ENCODE results near the gene MSI1.

GRCh38 chr12:120346681-120347080, 22.3 kb downstream of the MSI1 start:
- TF ChIP-seq NCOR1 (IDR thresholded peaks at IDR 0.05; ENCODE audit: borderline replicate concordance, low read length) (no peak), SOX5 (CRISPR knock-in tag; IDR thresholded peaks at IDR 0.05; ENCODE audit: borderline replicate concordance) (no peak), ATF6 (CRISPR knock-in tag; conservative IDR thresholded peaks at IDR 0.05) (no peak), TCF12 (IDR thresholded peaks at IDR 0.05) (no peak), TCF12 (CRISPR knock-in tag; IDR thresholded peaks at IDR 0.05) (no peak), KDM1A (CRISPR knock-in tag; IDR thresholded peaks at IDR 0.05) (no peak), RERE (CRISPR knock-in tag; IDR thresholded peaks at IDR 0.05; ENCODE audit: low read depth) (no peak), ZBTB14 (CRISPR knock-in tag; IDR thresholded peaks at IDR 0.05) (no peak), CEBPG (CRISPR knock-in tag; IDR thresholded peaks at IDR 0.05) (no peak), ZSCAN5A (CRISPR knock-in tag; IDR thresholded peaks at IDR 0.05; ENCODE audit: borderline replicate concordance) (no peak), EZH2 (conservative IDR thresholded peaks at IDR 0.05; ENCODE audit: low read depth, low read length) (no peak), NFYB (CRISPR knock-in tag; IDR thresholded peaks at IDR 0.05) (no peak), DMTF1 (CRISPR knock-in tag; IDR thresholded peaks at IDR 0.05) (no peak), PPARG (CRISPR knock-in tag; conservative IDR thresholded peaks at IDR 0.05) (no peak)
